ENCODE results near the gene PROK1.
A peak's percentile ranks its signal among the peaks of the same experiment; 100 is the strongest.

Gene PROK1

GRCh38 chr1:110490791-110491451, 40.0 kb downstream of the PROK1 start:
- peak; percentile 53 for DNase-seq

- DNase-seq: no peak
Observed at GRCh38 chr1:110492573-110492972, 41.6 kb downstream of the PROK1 start.

- no peak for DNase-seq
Observed at GRCh38 chr1:110493059-110493699, 42.2 kb downstream of the PROK1 start.

GRCh38 chr1:110494036-110494435, 43.1 kb downstream of the PROK1 start:
- DNase-seq: no peak

GRCh38 chr1:110494522-110495406, 43.8 kb downstream of the PROK1 start:
- DNase-seq: no peak

- DNase-seq: peak; percentile 90
Observed at GRCh38 chr1:110495926-110496600, 45.1 kb downstream of the PROK1 start.

GRCh38 chr1:110498270-110498669, 47.3 kb downstream of the PROK1 start:
- DNase-seq: no peak

- no peak for DNase-seq
Observed at GRCh38 chr1:110501488-110502132, 50.7 kb downstream of the PROK1 start.

- DNase-seq: peak; percentile 89
Observed at GRCh38 chr1:110502402-110503151, 51.6 kb downstream of the PROK1 start.

- no peak for DNase-seq
Observed at GRCh38 chr1:110503471-110503870, 52.5 kb downstream of the PROK1 start.

- peak; percentile 74 for DNase-seq
Observed at GRCh38 chr1:110504226-110504625, 53.3 kb downstream of the PROK1 start.

- DNase-seq: no peak
Observed at GRCh38 chr1:110505596-110505995, 54.6 kb downstream of the PROK1 start.

- DNase-seq: peak; percentile 36
Observed at GRCh38 chr1:110506541-110506940, 55.6 kb downstream of the PROK1 start.
